ENCODE measurements around the gene HLX. TPM values are rescaled to one million over a fixed set of nuclear protein-coding genes. Genes with fewer than 3 reads are reported as not detected.

Gene HLX
- total and polyA plus RNA-seq, 9 of the 15 experiments (the other 6 are each of a cell fraction or from before 2014, with no cell fraction given) = 0.10 to 3.0 (median 1.6) TPM

- TF ChIP-seq MGA (IDR thresholded peaks at IDR 0.05) = no peak
- TF ChIP-seq RBBP5 (IDR thresholded peaks at IDR 0.05; ENCODE audit: borderline replicate concordance, insufficient read depth, low read length, poor library complexity, severe bottlenecking) = no peak
Observed at GRCh38 chr1:220876511-220877376, 2.5 kb upstream of the HLX start (continued).

All from K562 (cell line).